Caco-2 (cell line): ENCODE results near the gene RPH3AL. TPM values are rescaled to one million over a fixed set of nuclear protein-coding genes. Genes with fewer than 3 reads are reported as not detected.

Experiments used
- BruUV-seq: library from RNA; stranded (reverse); fragments of 400-500 nt; replicated peaks from 2 replicates; lab custom pipeline; 2021; lab: Mats Ljungman, UMichigan
- CTCF ChIA-PET: fragments of 300-600 bp; sonication (Branson Sonifier 250); formaldehyde crosslinking; loops from one replicate; lab custom pipeline; 2022; ENCODE audit warnings: antibody characterized with exemption; lab: Charles Lee
- POLR2A ChIA-PET: fragments of 300-600 bp; sonication (Branson Sonifier 250); formaldehyde crosslinking; loops from one replicate; lab custom pipeline; 2022; ENCODE audit warnings: antibody characterized with exemption; lab: Charles Lee
- DNase-seq, 2 experiments: peaks; one replicate each; pipeline versions ENCODE4 v3.0.0 to v3.0.0-alpha.2; 2020 to 2022
- H3K27me3 ChIP-seq: replicated peaks from 2 replicates; pipeline ENCODE4 v1.6.0; 2011; ENCODE audit warnings: low read length; ENCODE audit not compliant: control insufficient read depth, insufficient read depth
- H3K36me3 ChIP-seq: 2 replicates; pipeline ENCODE4 v1.5.1; 2011; ENCODE audit warnings: low read length; ENCODE audit not compliant: control insufficient read depth, insufficient read depth
- H3K4me1 ChIP-seq: fragments of 250-450 bp; sonication (Bioruptor Pico); 2 replicates; pipeline ENCODE4 v1.5.1; 2020; ENCODE audit warnings: mild to moderate bottlenecking
- H3K4me3 ChIP-seq: 2 replicates; pipeline ENCODE4 v1.5.1; 2011; ENCODE audit warnings: low read depth, mild to moderate bottlenecking, control low read depth, low read length
- H3K9me3 ChIP-seq: fragments of 250-450 bp; sonication (Bioruptor Pico); 2 replicates; pipeline ENCODE4 v1.5.1; 2020; ENCODE audit warnings: mild to moderate bottlenecking, moderate library complexity
- H3K27ac Mint-ChIP-seq: one replicate; pipeline ENCODE4 v1.8.0; 2022; ENCODE audit warnings: mixed read lengths; ENCODE audit not compliant: unreplicated experiment
- H3K27me3 Mint-ChIP-seq: one replicate; pipeline ENCODE4 v1.8.0; 2022; ENCODE audit warnings: mixed read lengths; ENCODE audit not compliant: insufficient read depth, unreplicated experiment
- H3K36me3 Mint-ChIP-seq: one replicate; pipeline ENCODE4 v1.8.0; 2022; ENCODE audit warnings: mild to moderate bottlenecking, mixed read lengths; ENCODE audit not compliant: insufficient read depth, unreplicated experiment
- H3K4me1 Mint-ChIP-seq: one replicate; pipeline ENCODE4 v1.8.0; 2022; ENCODE audit warnings: low read depth, mixed read lengths; ENCODE audit not compliant: unreplicated experiment
- H3K4me3 Mint-ChIP-seq: one replicate; pipeline ENCODE4 v1.8.0; 2022; ENCODE audit warnings: mild to moderate bottlenecking, moderate library complexity, mixed read lengths; ENCODE audit not compliant: unreplicated experiment
- H3K9me3 Mint-ChIP-seq: one replicate; pipeline ENCODE4 v1.8.0; 2022; ENCODE audit warnings: mixed read lengths; ENCODE audit not compliant: unreplicated experiment
- intact Hi-C: fragments of 100-400 bp; cut with micrococcal nuclease; formaldehyde crosslinking; loops from one replicate; pipeline ENCODE4 v1.10.0; 2022; ENCODE audit not compliant: unreplicated experiment
- total RNA-seq: library from RNA; stranded (reverse); gene quantifications from 2 replicates; pipeline ENCODE4 v1.2.3, GENCODE V29; 2022
- TF ChIP-seq, protein P1 (sequence below), 2 experiments: fragments of 200-600 bp in 1 of 2; IDR thresholded peaks; 1 replicate in 1 of 2; 2 replicates in 1 of 2; pipeline versions ENCODE4 v1.5.1 to v1.8.0; 2011 to 2022; ENCODE audit warnings: antibody characterized with exemption in 1 of 2, control low read depth in 1 of 2, inconsistent platforms in 1 of 2, low read depth in 1 of 2, low read length in 1 of 2, mild to moderate bottlenecking in 1 of 2, moderate library complexity in 1 of 2; ENCODE audit not compliant: insufficient read depth in 1 of 2, severe bottlenecking in 1 of 2, unreplicated experiment in 1 of 2

The RPH3AL gene
- total RNA-seq, 1 experiment from 2014 or later: 36.0 TPM

DNA sequence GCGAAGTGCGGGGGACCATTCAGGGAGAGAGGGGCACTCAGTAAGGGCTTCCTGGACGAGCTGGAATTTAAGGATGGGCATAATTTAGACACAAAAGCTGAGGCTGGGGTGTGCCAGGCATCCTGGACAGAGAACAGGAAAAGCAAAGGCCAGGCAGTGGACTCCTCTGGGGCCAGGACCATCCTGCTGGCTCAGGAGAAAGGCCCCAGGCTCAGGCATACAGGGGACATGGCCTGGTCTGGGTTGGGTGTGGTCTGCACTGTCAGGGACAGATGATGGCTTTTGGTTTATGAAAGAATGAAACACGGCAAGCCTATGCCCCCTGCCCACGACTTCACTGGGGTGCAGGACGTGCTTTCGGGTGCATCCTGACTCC is 122.2 kb downstream of the RPH3AL start:
- peaks cover 12% of the 10 kb centered on the region for H3K36me3 Mint-ChIP-seq
- no peaks in the 10 kb centered on the region for H3K27me3 Mint-ChIP-seq
- H3K4me1 Mint-ChIP-seq: no peaks in the 10 kb centered on the region
- no TSS peak for BruUV-seq
- H3K4me3 Mint-ChIP-seq: no peak overlapping the region
- H3K9me3 ChIP-seq: no peaks in the 10 kb centered on the region
- ChIA-PET CTCF (interaction anchor here (0.6 kb wide), 1 partner anchor 182 kb away, joined by 3 read pairs; no protein-coding TSS in a partner anchor), POLR2A (no interaction called here)
- no peaks in the 10 kb centered on the region for H3K27me3 ChIP-seq
- no peak overlapping the region for H3K27ac Mint-ChIP-seq
- no peak overlapping the region for H3K4me3 ChIP-seq
- H3K36me3 ChIP-seq: no peaks in the 10 kb centered on the region
- peak in 1 of 2 experiments; percentile 28 for DNase-seq
- TF ChIP-seq, protein P1, sequence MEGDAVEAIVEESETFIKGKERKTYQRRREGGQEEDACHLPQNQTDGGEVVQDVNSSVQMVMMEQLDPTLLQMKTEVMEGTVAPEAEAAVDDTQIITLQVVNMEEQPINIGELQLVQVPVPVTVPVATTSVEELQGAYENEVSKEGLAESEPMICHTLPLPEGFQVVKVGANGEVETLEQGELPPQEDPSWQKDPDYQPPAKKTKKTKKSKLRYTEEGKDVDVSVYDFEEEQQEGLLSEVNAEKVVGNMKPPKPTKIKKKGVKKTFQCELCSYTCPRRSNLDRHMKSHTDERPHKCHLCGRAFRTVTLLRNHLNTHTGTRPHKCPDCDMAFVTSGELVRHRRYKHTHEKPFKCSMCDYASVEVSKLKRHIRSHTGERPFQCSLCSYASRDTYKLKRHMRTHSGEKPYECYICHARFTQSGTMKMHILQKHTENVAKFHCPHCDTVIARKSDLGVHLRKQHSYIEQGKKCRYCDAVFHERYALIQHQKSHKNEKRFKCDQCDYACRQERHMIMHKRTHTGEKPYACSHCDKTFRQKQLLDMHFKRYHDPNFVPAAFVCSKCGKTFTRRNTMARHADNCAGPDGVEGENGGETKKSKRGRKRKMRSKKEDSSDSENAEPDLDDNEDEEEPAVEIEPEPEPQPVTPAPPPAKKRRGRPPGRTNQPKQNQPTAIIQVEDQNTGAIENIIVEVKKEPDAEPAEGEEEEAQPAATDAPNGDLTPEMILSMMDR (IDR thresholded peaks at IDR 0.05; ENCODE audit: insufficient read depth in 1 of 2, low read depth in 1 of 2, low read length in 1 of 2, severe bottlenecking in 1 of 2, unreplicated experiment in 1 of 2): no peak
- no peaks in the 10 kb centered on the region for H3K4me1 ChIP-seq
- no peaks in the 10 kb centered on the region for H3K9me3 Mint-ChIP-seq
- intact Hi-C loops: no loop called here

DNA sequence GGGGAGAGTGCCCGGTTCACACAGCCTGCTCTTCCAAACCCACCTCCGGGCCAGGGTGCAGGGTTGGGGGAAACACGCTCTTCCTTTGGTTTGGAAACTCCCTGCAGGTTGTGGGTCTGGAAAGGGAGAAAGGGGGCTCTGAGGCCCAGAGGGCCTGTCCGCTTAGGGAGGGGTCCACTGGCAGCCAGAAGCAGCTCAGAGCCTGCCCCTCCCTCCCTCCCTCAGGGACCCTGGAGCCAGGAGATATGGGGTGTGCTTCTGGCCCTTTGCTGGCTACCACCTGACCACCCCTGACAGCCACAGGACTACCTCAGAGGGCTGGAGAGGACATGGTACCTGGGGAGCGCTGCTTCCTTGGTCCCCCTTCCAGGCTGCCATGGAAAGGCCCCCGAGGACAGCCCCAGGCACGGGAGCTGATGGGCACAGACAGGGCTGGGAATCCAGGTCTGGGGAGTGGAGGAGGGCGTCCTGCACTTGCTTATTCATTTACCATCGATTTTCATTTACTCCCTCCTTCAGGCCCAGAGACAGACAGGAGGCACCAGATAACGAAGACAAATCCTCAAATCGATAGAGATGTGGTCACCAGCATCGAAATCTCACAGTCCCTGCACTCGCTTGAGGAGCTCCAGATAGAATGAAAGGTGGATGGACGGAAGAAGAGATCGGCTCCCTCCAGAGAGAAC is 122.8 kb downstream of the RPH3AL start:
- H3K4me3 ChIP-seq: no peak overlapping the region
- H3K36me3 ChIP-seq: no peaks in the 10 kb centered on the region
- CTCF ChIA-PET: no interaction called here
- peaks cover 12% of the 10 kb centered on the region for H3K36me3 Mint-ChIP-seq
- no peaks in the 10 kb centered on the region for H3K9me3 ChIP-seq
- H3K4me1 Mint-ChIP-seq: no peaks in the 10 kb centered on the region
- peak in 1 of 2 experiments; percentile 22 for DNase-seq
- TF ChIP-seq, protein P1 (IDR thresholded peaks at IDR 0.05; ENCODE audit: insufficient read depth in 1 of 2, low read depth in 1 of 2, low read length in 1 of 2, severe bottlenecking in 1 of 2, unreplicated experiment in 1 of 2): no peak
- H3K27me3 Mint-ChIP-seq: no peaks in the 10 kb centered on the region
- BruUV-seq: no TSS peak
- no peak overlapping the region for H3K27ac Mint-ChIP-seq
- no peaks in the 10 kb centered on the region for H3K4me1 ChIP-seq
- POLR2A ChIA-PET: no interaction called here
- H3K4me3 Mint-ChIP-seq: no peak overlapping the region
- H3K27me3 ChIP-seq: no peaks in the 10 kb centered on the region
- intact Hi-C loops: no loop called here
- H3K9me3 Mint-ChIP-seq: no peaks in the 10 kb centered on the region

DNA sequence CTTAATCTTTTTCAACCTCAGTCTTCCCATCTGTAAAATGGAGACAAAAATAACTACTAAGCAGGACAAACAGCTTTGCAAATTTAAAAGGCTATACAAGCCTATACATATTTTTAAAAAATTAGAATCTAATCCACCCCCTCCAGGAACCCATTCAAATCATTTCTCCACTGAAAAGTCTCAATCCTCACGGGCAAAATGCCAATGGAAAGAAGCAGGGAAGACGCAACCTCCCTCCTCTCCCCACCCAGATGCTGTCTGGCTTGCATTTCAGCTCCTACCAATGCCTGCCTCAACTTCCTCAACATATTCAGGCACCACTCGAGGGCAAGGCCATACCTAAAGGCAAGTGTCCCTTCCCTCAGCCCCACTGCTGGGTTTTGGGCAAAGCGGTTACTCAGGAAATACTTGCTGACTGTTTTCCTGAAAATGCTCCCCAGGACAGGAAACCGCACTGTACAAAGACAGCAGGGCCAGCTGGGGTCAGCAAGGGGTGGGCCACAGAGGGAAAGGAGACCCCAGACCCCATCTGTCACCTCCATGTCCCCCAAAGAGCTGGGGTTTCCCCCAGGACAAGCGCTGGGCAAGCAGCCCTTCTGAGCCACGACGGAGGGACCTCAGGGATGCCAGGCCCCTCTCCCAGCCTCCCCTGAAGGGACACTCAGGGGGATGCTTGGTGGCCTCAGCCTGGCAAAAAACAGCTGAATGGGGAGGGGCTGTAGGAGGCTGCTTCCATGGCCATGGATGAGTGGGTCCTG is 123.5 kb downstream of the RPH3AL start:
- POLR2A ChIA-PET: no interaction called here
- Mint-ChIP-seq H3K4me3 (no peak overlapping the region), H3K9me3 (no peaks in the 10 kb centered on the region), H3K4me1 (no peaks in the 10 kb centered on the region), H3K27ac (no peak overlapping the region), H3K36me3 (peaks cover 15% of the 10 kb centered on the region), H3K27me3 (no peaks in the 10 kb centered on the region)
- no peak overlapping the region for H3K4me3 ChIP-seq
- H3K36me3 ChIP-seq: no peaks in the 10 kb centered on the region
- H3K9me3 ChIP-seq: no peaks in the 10 kb centered on the region
- H3K4me1 ChIP-seq: no peaks in the 10 kb centered on the region
- BruUV-seq: no TSS peak
- TF ChIP-seq, protein P1 (IDR thresholded peaks at IDR 0.05; ENCODE audit: insufficient read depth in 1 of 2, low read depth in 1 of 2, low read length in 1 of 2, severe bottlenecking in 1 of 2, unreplicated experiment in 1 of 2): no peak
- DNase-seq: peak in 1 of 2 experiments; percentile 27
- CTCF ChIA-PET: no interaction called here
- no peaks in the 10 kb centered on the region for H3K27me3 ChIP-seq
- intact Hi-C loops: no loop called here
